22Rv1 (cell line): Measurements from ENCODE around the gene STXBP6.

Experiments
- CTCF ChIP-seq: fragments of 450-650 bp; IDR thresholded peaks from 2 replicates; pipeline ENCODE4 v1.5.1; 2017; ENCODE audit warnings: mild to moderate bottlenecking
- ZFX ChIP-seq: fragments of 450-650 bp; IDR thresholded peaks from 2 replicates; pipeline ENCODE4 v1.6.1; 2017; ENCODE audit warnings: antibody characterized with exemption, borderline replicate concordance

GRCh38 chr14:25055005-25055404 is 5.1 kb upstream of the STXBP6 start:
- no peak for TF ChIP-seq CTCF
- TF ChIP-seq ZFX = no peak
